Endothelial cell of umbilical vein (primary cell): Measurements from ENCODE around the gene ARPC1A. TPM values are rescaled to one million over a fixed set of nuclear protein-coding genes. Genes with fewer than 3 reads are reported as not detected.

Experiments used
- BruUV-seq: library from RNA; stranded (reverse); fragments of 400-500 nt; replicated peaks from 2 replicates; lab custom pipeline; 2021; lab: Mats Ljungman, UMichigan
- CTCF ChIA-PET: fragments of 300-600, 350-600 bp; sonication (Branson Sonifier 250); formaldehyde crosslinking; loops from one replicate; lab custom pipeline; 2021; ENCODE audit warnings: antibody characterized with exemption, inconsistent platforms; lab: Charles Lee
- POLR2A ChIA-PET: fragments of 300-600, 350-600 bp; sonication (Branson Sonifier 250); formaldehyde crosslinking; loops from one replicate; lab custom pipeline; 2021; ENCODE audit warnings: antibody characterized with exemption, inconsistent platforms; lab: Charles Lee
- DNase-seq: peaks from one replicate; pipeline ENCODE4 v3.0.0-alpha.2; 2011; ENCODE audit warnings: low read depth, low spot score
- FAIRE-seq: peaks from 2 replicates; lab custom pipeline; 2011; peaks lifted over from hg19 to GRCh38; lab: Jason Lieb, UNC
- H2AFZ ChIP-seq: 2 replicates; pipeline ENCODE4 v1.6.0; 2012; ENCODE audit warnings: low read depth, low read length, control low read depth, inconsistent platforms
- H3K27ac ChIP-seq: 2 replicates; pipeline ENCODE4 v1.5.1; 2011; ENCODE audit warnings: low read depth, mild to moderate bottlenecking, control low read depth, low read length, moderate library complexity; ENCODE audit not compliant: insufficient read depth
- H3K27me3 ChIP-seq, 2 experiments: 2 replicates each; pipeline versions ENCODE4 v1.6.0 to v1.6.1; 2011; ENCODE audit warnings: low read length in 2 of 2, mixed read lengths in 1 of 2; ENCODE audit not compliant: control insufficient read depth in 2 of 2, insufficient read depth in 2 of 2
- H3K36me3 ChIP-seq, 2 experiments: 2 replicates in 1 of 2; 3 replicates in 1 of 2; pipeline ENCODE4 v1.5.1; 2011; ENCODE audit warnings: low read length in 2 of 2, mild to moderate bottlenecking in 1 of 2, moderate library complexity in 1 of 2; ENCODE audit not compliant: control insufficient read depth in 2 of 2, insufficient read depth in 2 of 2; ENCODE audit errors: extremely low read depth in 1 of 2
- H3K4me1 ChIP-seq: 3 replicates; pipeline ENCODE4 v1.5.1; 2011; ENCODE audit warnings: mild to moderate bottlenecking, low read length; ENCODE audit not compliant: control insufficient read depth, insufficient read depth; ENCODE audit errors: extremely low read depth
- H3K4me2 ChIP-seq: 2 replicates; pipeline ENCODE4 v1.6.1; 2011; ENCODE audit warnings: low read length, control low read depth, mixed read lengths; ENCODE audit not compliant: insufficient read depth
- H3K4me3 ChIP-seq, 3 experiments: fragments of 200-600 bp in 1 of 3; sonication (generic), shearing (Covaris generic) in 1 of 3; replicated peaks in 1 of 3; 2 replicates each; pipeline ENCODE4 v1.5.1; 2011 to 2016; ENCODE audit warnings: control low read depth in 3 of 3, low read length in 3 of 3, mild to moderate bottlenecking in 2 of 3, inconsistent platforms in 1 of 3, low read depth in 1 of 3, moderate library complexity in 1 of 3; ENCODE audit not compliant: insufficient read depth in 1 of 3
- H3K79me2 ChIP-seq: 2 replicates; pipeline ENCODE4 v1.6.0; 2012; ENCODE audit warnings: low read length, inconsistent platforms; ENCODE audit not compliant: control insufficient read depth, insufficient read depth
- H3K9ac ChIP-seq: replicated peaks from 2 replicates; pipeline ENCODE3; 2011; ENCODE audit warnings: low read length, control low read depth; ENCODE audit not compliant: insufficient read depth; ENCODE audit errors: extremely low read depth
- H3K9me1 ChIP-seq: replicated peaks from 3 replicates; pipeline ENCODE4 v1.6.0; 2011; ENCODE audit warnings: mild to moderate bottlenecking, low read length; ENCODE audit not compliant: control insufficient read depth, insufficient read depth; ENCODE audit errors: extremely low read depth
- H3K9me3 ChIP-seq: replicated peaks from 2 replicates; pipeline ENCODE4 v1.5.1; 2012; ENCODE audit warnings: low read length, inconsistent platforms; ENCODE audit not compliant: control insufficient read depth, insufficient read depth
- H4K20me1 ChIP-seq: replicated peaks from 2 replicates; pipeline ENCODE3; 2011; ENCODE audit warnings: mild to moderate bottlenecking, low read length; ENCODE audit not compliant: control insufficient read depth, insufficient read depth; ENCODE audit errors: extremely low read depth
- CTCF ChIP-seq, 2 donors: IDR thresholded peaks; 1 replicate in 1 of 2; 2 replicates in 1 of 2; pipeline ENCODE4 v1.5.1; 2011; ENCODE audit warnings: low read length in 2 of 2, mild to moderate bottlenecking in 2 of 2, moderate library complexity in 2 of 2, control low read depth in 1 of 2, inconsistent platforms in 1 of 2, low read depth in 1 of 2; ENCODE audit not compliant: insufficient read depth in 1 of 2; ENCODE audit errors: extremely low read depth in 1 of 2
- EZH2 ChIP-seq: IDR thresholded peaks from 2 replicates; pipeline ENCODE4 v1.6.1; 2012; ENCODE audit warnings: borderline replicate concordance, low read depth, mild to moderate bottlenecking, moderate library complexity, low read length, inconsistent platforms; ENCODE audit not compliant: severe bottlenecking
- FOS ChIP-seq: IDR thresholded peaks from 2 replicates; pipeline ENCODE4 v1.6.1; 2011; ENCODE audit warnings: mild to moderate bottlenecking, low read length, moderate library complexity, borderline replicate concordance; ENCODE audit not compliant: insufficient read depth
- GATA2 ChIP-seq: IDR thresholded peaks from 2 replicates; pipeline ENCODE4 v1.7.0; 2011; ENCODE audit warnings: low read depth, mild to moderate bottlenecking, moderate library complexity, mixed read lengths, low read length; ENCODE audit not compliant: insufficient read length, insufficient read depth
- JUN ChIP-seq: IDR thresholded peaks from 2 replicates; pipeline ENCODE4 v1.6.1; 2011; ENCODE audit warnings: borderline replicate concordance, low read depth; ENCODE audit not compliant: insufficient read length, insufficient read depth
- MYC ChIP-seq: IDR thresholded peaks from one replicate; pipeline ENCODE4 v1.6.1; 2011; ENCODE audit warnings: mild to moderate bottlenecking, low read depth, low read length
- POLR2A ChIP-seq: IDR thresholded peaks from 2 replicates; pipeline ENCODE4 v1.6.1; 2012; ENCODE audit warnings: low read depth, mild to moderate bottlenecking, control low read depth, low read length
- POLR2AphosphoS5 ChIP-seq: IDR thresholded peaks from 2 replicates; pipeline ENCODE4 v1.6.1; 2012; ENCODE audit warnings: low read depth, mild to moderate bottlenecking, control low read depth, low read length, moderate library complexity; ENCODE audit not compliant: insufficient read depth
- dilution Hi-C: fragments of 300-500 bp; cut with MboI; formaldehyde crosslinking; loops from one replicate; pipeline ENCODE4 v1.15.0; 2019; ENCODE audit warnings: low sequenced_read_pairs; ENCODE audit not compliant: extremely low pct_ligation_motif_present
- intact Hi-C: fragments of 100-400 bp; cut with micrococcal nuclease; formaldehyde crosslinking; loops from one replicate; pipeline ENCODE4 v1.10.0; 2022
- polyA plus RNA-seq, 4 experiments: library from polyadenylated mRNA; depleted of rRNA in 3 of 4; stranded (reverse) in 3 of 4; unstranded in 1 of 4; fragments of >200 nt; gene quantifications; 2 replicates each; pipeline versions ENCODE4 v1.2.1 to v1.2.3, GENCODE V29; 2011 to 2012; ENCODE audit warnings: missing spikeins in 1 of 4
- total RNA-seq: library from RNA; stranded (reverse); gene quantifications from 2 replicates; pipeline ENCODE4 v1.2.3, GENCODE V29; 2021
- TF ChIP-seq, protein P1 (sequence below): IDR thresholded peaks from 2 replicates; pipeline ENCODE4 v1.6.1; 2011; ENCODE audit not compliant: insufficient read depth, insufficient read length

The ARPC1A gene
- total and polyA plus RNA-seq, 2 donors (not counting 3 experiments of a cell fraction or from before 2014, with no cell fraction given) = 200 to 243 TPM

- Histone ChIP-seq H3K9me3 (no peaks in the 10 kb centered on the region), H3K4me2 (no peak overlapping the region), H3K36me3 (peaks cover 4 to 7% of the 10 kb centered on the region in 2 experiments), H4K20me1 (no peaks in the 10 kb centered on the region), H3K79me2 (peaks cover 12% of the 10 kb centered on the region), H2AFZ (no peak overlapping the region), H3K9ac (no peak overlapping the region), H3K4me1 (peaks cover 7% of the 10 kb centered on the region), H3K9me1 (no peaks in the 10 kb centered on the region), H3K27me3 (no peaks in the 10 kb centered on the region), H3K4me3 (no peak overlapping the region), H3K27ac (no peak overlapping the region)
- no peak for FAIRE-seq
- CTCF ChIA-PET = interaction anchor here (1.0 to 1.2 kb wide), 2 partner anchors 15 to 44 kb away, joined by 3 to 4 read pairs; no protein-coding TSS in a partner anchor
- no peak for DNase-seq
- intact Hi-C loops (no loop called here), dilution Hi-C loops (no loop called here)
- POLR2A ChIA-PET = no interaction called here
- no TSS peak for BruUV-seq
- TF ChIP-seq CTCF (IDR thresholded peaks at IDR 0.05; ENCODE audit: extremely low read depth in 1 of 2, insufficient read depth in 1 of 2, low read depth in 1 of 2, low read length in 2 of 2) (no peak), EZH2 (no peak), FOS (no peak), POLR2AphosphoS5 (no peak), JUN (no peak), MYC (no peak), POLR2A (no peak), GATA2 (no peak)
- TF ChIP-seq, protein P1, sequence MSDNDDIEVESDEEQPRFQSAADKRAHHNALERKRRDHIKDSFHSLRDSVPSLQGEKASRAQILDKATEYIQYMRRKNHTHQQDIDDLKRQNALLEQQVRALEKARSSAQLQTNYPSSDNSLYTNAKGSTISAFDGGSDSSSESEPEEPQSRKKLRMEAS = no peak
These were observed 45.8 kb downstream of the ARPC1A start for GRCh38 chr7:99371376-99371920.
